Stimulated activated CD4-positive, alpha-beta T cell treated with anti-CD3 and anti-CD28 coated beads, Interleukin-15, amount 100 ng/mL, for 48 hours (primary cell): ENCODE measurements around the gene RANBP17.
"Not testable (repeated sequence)": the region's sequence is repeated elsewhere in the genome, so short reads cannot be mapped to it uniquely, and the experiment has no call there.

Experiments
- DNase-seq, 2 donors: peaks; one replicate each; pipeline ENCODE4 v3.0.0-alpha.2; 2020; ENCODE audit warnings: low read depth in 2 of 2

The RANBP17 gene

DNA sequence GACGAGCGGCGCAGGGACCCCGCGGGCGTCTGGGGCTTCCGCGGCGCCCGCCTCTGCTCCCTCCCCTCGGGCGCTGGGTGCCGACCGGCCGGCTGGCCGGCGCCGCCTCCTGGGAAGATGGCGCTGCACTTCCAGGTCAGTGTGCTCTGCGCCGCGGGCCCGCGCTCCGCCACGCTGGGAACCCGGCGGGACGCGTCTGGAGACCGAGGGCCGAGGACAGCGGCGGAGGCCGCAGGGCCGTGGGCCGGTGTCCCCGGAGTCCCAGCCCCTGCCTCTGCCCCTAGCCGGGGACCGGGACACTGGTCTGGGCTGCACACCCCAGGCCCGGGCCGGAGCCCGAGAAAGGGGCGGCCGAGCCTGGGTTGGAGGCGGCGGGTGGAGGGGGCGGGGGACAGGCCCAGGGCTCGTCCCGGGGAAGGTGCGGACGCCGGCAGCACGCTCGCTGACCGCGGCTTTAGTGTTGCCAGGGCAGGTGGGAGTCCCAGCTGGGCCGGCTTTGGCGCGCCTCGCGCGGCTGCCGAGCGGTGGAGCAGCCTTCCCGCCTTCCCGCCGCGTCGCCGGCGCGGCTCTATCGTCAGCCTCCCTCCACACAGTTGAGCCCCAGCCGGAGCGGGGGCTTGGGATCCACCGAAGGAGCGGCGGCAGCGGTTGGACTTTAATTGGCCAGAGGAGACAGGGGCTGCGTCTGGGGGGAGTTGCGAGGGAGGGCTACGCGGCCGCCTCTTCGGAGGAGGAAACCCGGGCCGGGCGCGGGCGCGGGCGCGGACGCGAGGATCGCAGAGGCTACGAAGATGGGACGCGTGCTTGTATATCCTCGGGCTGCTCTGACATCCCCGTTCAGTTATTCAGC is at the start of gene RANBP17:
Gene RANBP17 (plus strand): TSS at position 102 of the 850 bp plus-strand sequence.
- no peak for DNase-seq

DNA sequence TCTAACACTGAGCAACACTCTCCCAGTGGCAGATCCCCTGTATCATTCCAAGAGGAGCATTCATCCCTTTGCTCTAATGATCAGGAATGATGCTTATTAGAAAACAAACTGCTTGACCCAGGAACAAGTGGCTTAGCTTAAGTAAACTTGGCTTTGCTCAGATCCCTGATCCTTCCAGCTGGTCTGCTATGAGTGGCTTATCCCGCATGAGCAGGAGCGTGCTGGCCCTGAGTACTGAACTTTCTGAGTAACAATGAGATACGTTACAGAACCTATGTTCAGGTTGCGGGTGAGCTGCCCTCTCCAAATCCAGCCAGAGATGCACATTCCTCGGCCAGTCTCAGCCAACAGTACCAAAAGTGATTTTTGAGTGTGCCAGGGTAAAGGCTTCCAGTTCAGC is 48.6 kb upstream of the RANBP17 start:
- no peak for DNase-seq

DNA sequence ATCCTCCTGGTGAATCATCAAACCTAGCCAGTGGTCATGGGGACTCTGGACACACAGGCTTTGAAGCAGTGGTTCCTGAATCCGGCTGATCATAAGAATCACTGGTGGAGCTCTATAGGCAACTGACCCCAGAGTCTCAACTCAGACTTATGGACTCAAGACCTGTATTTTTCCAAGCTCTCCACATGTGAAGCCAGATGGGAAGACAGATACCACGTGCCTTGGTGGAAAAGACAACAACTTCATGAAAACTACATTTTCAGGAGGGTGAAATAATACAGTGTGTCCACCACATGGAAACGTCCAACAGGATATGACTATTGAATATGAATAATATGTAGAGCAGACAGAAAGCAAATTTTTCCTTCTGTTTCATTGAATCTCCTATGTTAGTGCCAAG is 44.6 kb upstream of the RANBP17 start:
- DNase-seq, result no peak

DNA sequence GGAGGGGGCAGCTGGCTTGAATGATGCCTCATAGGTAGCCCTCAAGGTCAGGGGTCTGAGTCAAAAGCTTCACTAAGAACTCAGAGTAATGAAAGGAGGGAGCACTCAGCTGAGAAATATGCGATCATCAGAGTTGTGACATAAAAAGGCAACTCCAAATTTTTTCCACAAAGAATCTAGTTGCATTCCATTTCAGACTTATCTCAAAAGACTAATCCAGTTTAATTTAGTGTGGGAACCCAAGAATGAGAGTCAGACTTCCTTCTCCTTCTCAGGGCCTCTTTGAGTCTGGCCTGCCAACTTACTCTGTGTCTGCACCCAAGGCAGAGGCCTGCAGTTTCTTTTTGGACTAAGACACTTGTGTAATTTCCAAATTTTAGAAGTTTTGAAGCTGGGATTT is 43.6 kb upstream of the RANBP17 start:
- DNase-seq, result no peak

DNA sequence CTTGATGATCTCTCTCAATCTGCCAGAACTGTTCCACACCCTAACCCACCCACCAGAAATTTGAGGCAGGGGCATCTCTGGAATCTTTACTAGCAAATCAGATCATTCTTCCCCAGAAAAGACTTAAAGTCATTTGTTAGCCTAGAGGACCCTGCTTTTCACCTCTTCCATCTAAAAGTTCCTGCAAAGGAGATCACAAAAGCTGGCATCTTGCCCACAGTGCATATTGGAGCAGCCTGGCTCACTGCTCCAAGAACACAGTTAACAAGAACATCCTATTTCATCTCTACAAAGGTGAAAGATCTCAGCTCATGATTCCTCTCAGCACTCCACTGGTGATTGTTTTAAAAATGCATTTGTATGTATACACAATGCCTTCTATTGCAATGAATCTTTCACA is 42.0 kb upstream of the RANBP17 start:
- DNase-seq, result no peak

DNA sequence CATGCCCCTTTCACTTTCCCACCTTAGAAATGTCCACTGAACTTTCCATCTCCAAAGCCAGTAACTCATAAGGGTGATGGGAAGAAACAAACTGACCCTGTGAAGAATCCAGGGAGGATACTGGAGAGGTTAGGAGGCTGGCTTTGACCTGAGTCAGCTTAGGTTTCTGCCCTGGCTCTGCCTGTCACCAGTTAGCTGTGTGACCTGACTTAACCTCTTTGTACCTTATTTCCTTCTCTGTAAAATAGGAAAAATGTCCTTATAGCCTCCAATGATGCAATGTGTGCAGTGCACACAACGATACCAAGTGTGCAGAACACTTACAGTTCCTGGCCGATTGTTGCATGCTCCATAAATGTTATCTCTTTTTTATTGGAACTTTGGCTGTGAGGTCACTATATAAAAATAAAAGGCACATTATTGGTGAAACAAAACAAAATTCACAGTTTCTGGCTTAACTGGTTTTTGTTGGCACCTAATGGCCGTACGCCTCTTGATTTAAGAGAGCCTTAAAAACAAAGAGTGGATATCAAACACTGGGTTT is 40.5 kb upstream of the RANBP17 start:
- DNase-seq, result no peak

DNA sequence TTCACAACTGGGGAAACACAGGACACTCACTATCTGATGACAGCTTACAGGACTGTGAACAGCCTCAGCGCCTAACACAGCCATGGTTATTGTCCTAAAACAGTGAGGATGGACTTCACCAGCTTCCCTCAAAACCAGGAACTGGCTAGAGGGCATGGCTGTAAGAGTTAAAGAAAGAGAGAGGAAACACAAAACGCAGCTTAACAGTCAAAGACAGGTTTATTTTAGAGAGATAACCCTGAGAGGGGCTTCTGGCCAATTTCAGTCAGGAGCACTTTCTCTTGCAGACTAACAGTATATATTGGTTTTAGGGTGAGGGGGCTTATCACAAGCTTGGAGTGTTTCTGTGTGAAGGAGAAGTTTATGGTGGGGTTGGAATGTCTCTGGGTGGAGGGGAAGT is 35.7 kb upstream of the RANBP17 start:
- no peak for DNase-seq

DNA sequence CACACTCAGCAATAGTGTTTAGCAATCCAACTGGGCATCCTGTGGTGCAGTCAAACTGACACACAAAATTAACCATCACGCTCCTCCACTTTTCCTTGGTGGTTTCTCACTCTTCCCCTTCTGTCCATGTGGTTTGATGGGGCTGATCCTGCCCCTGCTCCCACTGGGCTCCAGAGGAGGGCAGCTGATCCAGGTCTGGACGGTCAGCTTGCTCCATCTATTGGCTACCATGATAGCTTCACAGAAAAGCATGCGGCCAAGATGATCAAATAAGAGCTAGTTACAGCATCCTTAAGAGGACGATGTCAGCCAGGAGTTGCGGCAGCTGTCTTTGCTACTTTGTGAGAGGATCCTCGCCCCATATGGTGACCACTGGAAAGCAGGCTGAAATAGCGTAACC is 29.6 kb upstream of the RANBP17 start:
- no peak for DNase-seq

DNA sequence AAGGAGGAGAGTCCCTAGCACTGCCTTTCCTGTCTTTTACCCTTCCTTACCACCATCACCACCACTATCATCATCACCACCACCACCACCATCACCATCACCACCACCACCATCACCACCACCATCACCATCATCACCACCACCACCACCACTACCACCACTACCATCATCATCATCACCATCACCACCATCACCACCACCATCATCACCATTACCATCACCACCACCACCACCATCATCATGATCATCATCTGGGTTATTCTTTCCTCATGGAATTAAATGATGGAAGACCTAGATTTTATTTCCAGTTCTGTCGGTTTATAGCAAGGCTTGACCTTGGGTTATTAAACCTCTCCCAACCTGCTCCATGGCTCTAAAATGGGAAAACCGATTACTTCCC is 27.8 kb upstream of the RANBP17 start:
- not testable (repeated sequence) for DNase-seq

DNA sequence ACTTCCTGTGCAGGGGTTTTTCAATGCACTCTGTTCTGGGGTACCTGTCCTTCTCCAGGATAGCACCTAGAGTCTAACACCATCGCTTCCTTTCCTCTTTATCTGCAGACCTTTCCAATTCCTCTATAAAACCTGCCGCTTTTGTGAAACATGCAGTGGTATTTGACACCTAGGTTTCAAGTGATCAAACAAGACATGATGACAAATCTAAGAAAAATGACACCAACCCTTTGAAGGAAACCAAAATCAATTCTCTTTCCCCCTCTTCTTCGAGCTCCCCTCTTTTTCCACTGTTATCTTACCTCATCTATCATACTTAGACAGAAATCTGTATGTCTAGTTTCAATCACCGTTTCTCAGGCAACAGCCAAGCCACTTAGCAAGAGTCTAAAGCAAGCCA is 25.6 kb upstream of the RANBP17 start:
- no peak for DNase-seq

DNA sequence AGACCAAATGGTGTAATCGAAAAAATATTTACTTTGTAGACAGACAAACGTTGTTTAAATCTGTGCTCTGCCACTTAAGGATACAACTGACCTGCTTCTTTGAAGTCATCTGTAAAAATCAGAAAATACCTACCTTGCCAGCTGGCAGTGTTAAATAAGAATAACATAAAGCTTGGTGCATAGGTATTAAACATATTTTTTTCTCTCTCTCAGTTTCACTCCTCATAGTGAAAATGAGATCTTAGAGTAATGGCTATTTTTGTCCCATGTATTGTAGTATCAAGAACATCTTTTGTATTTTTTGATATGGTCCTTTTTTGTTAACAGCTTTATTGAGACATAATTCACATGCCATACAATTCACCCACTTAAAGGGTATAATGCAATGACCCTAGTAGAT is 17.9 kb upstream of the RANBP17 start:
- no peak for DNase-seq

DNA sequence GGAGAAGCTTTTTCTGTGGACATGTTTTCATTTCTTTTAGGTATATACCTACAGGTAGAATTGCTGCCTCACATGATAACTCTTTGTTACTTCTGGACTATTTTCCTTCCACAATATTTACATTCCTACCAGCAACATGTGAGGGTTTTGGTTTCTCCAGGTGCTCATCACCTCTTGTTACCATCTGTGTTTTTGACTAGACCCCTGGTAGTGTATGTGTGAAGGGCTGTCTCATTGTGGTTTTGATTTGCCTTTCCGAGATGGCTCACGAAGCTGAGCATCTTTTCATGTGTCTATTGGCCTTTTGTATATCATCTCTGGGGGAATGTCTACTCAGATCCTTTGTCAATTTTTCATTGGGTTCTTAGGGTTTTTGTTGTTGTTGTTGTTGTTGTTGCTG is 17.2 kb upstream of the RANBP17 start:
- DNase-seq, result no peak

DNA sequence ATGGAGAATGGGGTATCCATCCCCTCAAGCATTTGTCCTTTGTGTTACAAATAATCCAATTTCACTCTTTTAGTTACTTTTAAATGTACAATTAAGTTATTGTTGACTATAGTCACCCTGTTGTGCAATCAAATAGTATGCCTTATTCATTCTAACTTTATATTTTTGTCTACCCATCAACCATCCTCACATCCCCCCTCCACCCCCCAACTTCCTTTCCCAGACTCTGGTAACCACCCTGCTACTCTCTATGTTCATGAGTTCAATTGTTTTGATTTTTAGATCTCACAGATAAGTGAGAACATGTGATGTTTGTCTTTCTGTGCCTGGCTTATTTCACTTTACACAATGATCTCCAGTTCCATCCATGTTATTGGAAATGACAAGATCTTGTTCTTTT is 15.4 kb upstream of the RANBP17 start:
- no peak for DNase-seq

DNA sequence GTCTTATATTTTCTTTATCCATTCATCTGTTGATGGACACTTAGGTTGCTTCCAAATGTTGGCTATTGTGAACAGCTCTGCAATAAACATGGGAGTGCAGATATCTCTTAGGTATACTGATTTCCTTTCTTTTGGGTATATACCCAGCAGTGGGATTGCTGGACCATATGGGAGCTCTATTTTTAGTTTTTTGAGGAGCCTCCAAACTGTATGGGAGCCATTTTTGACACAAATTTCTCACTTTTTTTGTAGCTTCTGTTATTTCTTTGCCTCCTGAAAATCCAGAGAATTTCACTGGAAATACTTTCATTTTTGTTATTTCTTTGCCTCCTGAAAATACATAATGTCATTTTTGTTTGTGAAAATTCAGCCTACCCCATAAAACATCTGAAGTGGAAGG is 15.0 kb upstream of the RANBP17 start:
- no peak for DNase-seq

DNA sequence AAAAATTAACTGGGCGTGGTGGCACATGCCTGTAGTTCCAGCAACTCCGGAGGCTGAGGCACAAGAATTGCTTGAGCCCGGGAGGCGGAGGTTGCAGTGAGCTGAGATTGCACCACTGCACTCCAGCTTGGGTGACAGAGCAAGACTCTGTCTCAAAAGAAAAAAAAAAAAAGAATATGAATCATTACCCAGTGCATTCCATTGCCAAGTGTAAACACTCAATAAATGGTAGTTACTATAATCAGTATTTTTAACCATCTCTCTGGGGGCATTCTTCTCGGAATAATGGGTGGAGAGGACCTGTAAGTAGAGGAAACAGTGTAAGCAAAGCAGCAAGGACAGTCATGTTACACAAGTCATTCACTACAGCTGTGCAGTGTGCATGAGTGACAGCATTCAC is 13.8 kb upstream of the RANBP17 start:
- no peak for DNase-seq

DNA sequence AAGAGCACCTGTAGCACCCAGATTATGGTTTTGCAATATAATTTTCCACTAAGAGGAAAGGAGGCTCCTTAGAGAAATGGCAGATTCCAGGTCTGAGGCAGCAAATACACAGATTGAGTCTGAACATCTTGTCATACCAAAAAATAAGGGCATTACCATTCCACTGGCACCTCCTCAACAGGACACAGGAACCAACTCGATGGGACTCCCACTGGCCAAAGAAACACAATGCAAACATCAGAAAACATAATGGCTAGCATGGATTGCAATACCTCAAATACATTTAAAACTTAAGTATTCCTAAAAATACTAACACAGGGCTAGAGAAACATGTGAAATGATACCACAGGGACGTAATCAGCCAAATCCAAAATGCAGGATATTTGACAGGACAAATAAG is 12.4 kb upstream of the RANBP17 start:
- DNase-seq, result no peak

DNA sequence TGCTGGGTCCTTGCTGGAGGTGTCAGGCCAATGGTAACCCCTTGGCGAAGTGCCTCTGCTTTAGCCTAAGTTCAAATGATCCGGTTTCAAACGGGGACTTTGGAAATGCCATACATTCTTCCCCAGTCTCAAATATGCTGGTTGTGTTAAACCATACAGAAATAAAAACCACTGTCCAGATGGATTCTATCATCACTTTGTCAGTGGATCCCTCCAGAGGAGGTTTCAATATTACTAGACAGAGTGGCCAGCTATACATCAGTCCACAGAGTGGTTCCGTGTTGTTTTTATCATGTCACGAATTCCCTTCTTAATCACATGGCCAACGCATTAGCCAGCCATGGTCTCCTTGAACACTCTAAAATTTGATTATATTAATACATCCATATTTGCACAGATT is 7.3 kb upstream of the RANBP17 start:
- DNase-seq, result no peak

DNA sequence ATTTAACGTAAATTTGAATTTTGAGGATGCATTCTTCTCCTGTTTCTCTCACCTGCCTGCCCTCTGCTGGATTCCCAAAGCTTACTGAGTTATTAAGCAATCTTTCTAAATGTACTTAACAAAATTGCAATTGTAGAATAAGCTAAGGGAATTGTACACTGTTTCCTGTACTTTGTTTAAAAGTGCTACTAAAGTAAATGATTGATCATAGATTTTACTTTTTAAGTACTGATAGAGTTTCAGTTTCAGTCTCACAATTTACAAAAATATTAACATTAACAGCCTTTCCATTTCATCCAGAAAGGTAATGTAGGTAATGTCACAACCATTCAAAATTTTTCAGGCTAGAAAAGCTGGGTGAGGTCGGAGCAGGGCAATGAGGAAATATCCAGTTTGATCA is 4.8 kb upstream of the RANBP17 start:
- no peak for DNase-seq

DNA sequence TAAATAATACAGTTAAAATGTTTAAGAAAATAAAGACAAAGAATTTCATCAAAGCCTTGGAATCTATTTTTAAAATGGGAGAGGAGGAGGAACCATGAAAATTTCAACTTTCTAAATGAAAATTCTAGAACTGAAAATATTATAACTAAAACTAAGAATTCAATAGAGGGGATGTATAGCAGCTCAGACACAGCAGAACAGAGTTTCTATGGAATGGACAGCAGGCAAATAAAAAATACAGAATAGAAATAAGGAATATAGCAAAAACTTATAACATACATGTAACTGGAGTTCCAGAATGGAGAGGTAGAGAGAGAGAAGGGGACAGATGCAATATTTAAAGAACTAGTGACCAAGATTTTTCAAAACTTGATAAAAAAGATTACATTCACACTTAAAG is 1.4 kb upstream of the RANBP17 start:
- no peak for DNase-seq

DNA sequence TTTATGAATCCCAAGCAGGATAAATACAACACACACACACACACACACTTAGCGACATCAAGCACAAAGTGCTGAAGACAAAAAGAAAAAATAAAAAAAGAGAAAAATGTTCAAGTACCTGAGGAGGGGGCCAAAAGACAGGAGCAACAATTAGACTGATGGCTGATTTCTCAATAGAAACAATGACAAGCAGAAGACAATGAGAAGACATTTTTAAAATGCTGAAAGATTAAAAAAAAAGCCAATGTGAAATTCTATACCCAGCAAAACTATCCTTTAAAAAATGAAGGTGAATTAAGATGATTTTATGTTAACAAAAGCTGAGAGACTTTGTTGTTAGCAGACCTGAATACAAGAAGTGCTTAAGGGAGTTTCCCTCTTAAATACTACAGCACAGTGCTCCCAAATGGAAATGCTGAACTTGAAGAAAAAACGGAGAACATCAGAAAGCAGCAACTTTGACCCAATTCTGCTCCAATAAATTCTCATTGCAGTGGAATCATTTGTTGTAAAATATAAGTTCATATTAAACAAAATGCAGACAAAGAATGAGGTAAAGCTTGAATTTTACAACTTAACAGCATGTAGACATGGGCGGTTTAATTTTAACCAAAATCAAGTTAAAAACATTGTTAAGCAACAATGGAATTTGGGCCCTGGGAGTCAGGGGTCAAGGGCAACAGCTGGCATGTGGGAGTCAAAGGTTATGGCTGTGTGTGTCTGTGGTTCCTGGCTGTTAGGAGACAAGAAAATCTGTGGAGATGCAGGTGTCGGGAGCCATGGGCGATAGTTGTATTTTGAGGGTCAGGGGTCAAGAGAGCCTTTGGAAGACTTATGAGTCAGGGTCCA is 776 bp upstream of the RANBP17 start:
- no peak for DNase-seq

DNA sequence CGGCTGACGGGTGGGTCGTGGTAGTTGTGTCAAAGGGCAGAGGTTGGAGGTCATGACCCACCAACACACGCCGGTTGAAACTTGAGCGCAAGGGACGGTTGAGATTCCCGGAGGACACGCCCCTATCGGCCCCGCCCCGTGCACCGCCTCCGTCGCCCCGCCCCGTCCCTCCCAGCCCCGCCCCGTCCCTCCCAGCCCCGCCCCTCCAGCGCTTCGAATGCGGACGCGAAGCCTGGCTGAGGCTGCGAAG is 226 bp upstream of the RANBP17 start:
- no peak for DNase-seq

DNA sequence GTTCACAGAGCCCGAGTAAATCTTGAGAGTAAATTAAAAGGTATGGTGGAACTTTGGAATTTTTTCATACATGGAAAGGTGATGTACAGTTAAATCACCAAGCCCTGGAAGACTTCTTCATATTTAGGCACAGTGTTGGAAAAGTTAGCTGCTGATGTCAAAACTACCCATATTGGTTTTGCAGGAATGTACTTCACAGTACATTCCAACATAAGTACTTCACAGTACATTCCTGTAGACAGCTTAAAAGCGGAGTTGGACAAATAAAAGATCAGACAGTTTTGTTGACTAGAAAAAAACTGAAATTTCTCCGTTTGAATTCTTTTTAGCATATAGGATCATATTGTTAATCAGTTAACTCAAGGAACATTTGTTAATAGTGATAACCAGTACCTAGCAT is 1.8 kb downstream of the RANBP17 start:
- no peak for DNase-seq

DNA sequence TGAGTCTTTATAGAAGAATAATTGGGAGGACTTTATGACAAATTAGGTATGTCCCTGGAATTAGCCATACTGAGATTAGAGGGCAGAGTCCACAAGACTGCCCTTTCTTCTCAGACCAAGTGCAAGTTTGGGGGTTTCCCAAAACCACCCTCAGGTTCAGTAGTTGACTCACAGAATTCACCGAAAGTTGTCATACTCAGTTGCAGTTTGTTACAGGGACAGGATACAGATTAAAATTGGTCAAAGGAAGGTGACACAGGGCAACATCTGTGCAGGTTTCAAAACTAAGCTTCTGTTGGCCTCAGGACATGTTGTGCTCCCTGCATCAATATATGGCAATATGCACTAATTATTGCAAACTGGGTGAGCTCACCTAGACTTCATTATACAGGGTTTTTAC is 3.8 kb downstream of the RANBP17 start:
- DNase-seq, result no peak
